Epidermal melanocyte (primary cell): ENCODE measurements around the gene ZNF41.
"Not testable (repeated sequence)": the region's sequence is repeated elsewhere in the genome, so short reads cannot be mapped to it uniquely, and the experiment has no call there.

Experiments
- DNase-seq: peaks from one replicate; pipeline ENCODE4 v3.0.0; 2011; ENCODE audit warnings: low spot score; ENCODE audit not compliant: insufficient read length

ZNF41 gene

GRCh38 chrX:47492133-47492532 lies 9.1 kb upstream of the ZNF41 start:
- DNase-seq: not testable (repeated sequence)

DNA sequence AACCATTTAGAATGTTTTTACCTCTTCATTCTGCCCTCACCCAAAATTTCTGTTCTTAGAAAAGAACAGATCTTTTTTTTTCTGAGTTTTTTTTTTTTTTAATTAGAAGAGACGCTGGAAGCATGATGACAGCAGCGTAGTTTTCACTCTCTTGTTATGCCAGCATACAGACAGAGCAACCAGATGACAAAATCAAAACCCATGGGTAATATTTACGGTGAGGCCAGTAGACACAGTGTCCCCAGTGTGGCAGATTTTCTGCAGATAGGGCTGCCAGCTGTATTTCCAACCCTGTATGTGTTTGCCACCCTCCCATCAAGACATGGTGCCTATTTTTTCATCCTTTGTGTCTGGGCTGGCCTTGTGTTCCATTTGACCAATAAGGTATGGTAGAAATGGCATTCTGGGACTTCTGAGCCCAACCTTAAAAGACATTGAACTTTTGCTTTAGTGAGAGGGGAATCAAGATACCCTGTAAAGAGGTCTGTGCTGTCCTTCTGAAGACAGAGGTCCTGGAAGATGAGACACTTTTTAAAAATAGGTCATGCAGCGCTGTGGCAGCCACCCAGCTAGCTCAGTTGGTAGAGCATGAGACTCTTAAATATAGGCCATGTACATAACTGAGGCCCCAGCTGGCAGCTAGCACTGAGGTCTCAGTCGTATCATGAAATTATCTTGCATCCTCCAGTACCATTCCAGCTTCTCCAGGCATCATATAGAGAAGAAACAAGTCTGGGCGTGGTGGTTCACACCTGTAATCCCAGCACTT lies 6.7 kb upstream of the ZNF41 start:
- DNase-seq: no peak

GRCh38 chrX:47484885-47485284 lies 1.9 kb upstream of the ZNF41 start:
- no peak for DNase-seq

DNA sequence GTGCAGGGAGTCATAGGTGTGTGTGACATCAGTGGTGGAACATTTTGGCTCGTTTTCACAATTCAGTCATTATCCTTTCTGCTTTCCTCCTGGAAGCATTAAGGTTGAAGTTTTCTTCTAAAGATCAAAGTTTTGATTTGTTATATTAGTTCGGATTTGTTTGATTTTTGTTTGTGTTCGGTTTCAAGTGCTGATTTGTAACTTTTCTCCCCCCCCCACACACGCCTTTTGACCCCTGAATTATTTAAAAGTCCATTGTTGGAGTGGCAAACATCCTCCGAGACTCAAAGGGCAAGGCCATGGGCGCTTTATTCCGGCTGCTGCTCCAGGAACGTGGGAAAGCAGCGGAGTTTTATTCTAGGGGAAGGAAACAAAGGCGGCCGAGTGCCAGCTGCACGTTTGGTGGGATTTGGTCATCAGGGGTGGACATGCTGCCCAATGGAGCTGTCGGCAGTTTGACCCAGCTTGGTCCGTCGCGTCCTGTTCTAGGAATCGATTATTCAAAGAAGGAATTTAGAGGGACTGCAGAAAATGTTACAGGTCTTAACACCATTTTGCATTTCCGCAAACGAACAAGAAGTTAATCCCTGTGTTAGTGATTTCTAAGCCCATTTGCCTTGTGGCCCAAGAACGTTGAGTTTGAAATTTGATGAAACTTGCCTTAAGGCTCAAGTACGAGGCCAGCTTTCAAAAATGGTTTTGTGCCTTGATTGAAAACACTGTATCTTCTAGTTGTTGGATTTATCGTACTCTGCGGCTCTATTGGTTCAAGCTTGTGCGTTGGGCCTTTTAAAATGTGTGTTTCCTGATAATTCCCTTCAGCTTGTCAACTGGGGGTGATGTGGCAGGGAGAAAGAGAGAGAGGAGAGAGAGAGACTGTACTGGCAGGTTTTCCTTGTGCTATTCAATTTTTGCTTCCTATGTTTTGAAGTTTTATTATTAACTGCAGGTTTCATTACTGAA lies 565 bp upstream of the ZNF41 start:
- no peak for DNase-seq

DNA sequence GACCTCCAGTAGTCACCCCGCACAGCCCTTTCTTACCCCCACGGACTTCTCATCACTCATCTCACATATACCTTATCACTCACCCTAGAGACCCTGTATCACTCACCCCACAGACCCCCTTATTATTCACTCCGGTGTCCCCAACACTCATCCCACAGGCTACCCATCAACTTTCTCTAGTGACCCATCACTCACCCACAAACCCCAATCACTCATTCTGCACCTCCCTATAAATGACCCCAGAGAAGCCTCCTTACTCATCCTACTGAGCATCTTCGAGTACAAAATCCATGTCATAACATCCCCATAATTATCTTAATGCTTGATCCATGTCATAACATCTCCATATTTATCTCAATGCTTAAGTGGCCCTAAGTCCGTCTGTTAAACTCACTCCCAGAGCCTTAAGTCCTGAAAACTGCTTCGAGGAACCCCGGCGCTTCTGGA lies 934 bp downstream of the ZNF41 start:
- DNase-seq: no peak

DNA sequence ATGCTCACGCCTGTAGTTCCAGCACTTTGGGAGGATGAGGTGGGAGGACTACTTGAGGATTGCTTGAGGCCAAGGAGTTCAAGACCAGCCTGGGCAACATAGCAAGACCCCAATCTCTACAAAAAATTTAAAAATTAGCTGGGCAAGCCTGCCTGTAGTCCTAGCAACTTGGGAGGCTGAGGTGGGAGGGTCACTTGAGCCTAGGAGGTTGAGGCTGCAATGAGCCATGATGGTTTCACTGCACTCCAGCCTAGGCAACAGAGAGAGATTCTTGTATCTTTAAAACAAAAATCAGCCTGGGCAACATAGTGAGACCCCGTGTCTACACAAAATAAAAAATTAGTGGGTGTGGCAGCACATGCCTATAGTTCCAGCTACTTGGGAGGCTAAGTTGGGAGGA lies 1.9 kb downstream of the ZNF41 start:
- DNase-seq: no peak

DNA sequence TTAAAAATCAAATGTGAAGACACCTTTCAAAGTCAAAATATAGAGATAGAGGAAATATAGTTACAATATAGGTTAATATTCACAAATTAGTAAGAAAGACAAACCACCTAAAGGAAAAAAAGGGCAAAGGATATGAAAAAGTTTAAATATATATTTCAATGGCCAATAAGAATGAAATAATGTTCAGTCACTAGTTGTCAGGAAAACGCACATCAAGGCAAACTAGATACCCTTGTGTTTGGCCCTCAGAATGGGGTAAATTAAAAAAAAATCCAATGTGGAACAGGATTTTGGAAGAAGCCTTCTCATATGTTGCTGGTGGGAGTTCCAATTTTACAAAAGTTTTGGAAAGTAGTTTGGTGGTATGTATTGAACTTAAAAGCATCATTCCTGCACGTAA lies 2.4 kb downstream of the ZNF41 start:
- DNase-seq: no peak

DNA sequence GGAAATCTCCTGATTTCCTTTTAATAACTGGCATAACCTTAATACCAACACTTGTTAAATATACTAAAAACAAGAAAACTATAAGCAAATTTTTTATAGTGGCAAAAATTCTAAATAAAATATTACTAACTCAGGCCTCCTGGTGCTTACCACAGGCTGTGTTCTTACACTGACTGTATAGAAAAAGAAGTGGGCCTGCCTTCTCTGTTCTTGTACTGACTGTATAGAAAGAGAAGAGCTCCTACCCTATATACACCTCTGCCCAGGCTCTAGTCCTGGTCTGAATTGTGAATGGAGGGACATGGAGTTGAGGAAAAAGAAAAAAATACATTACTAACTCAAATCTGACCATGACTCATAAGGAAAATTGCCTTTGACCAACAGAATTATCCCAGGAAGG lies 7.5 kb downstream of the ZNF41 start:
- DNase-seq: no peak

- DNase-seq: no peak
Observed at GRCh38 chrX:47467106-47467505, 15.9 kb downstream of the ZNF41 start.

DNA sequence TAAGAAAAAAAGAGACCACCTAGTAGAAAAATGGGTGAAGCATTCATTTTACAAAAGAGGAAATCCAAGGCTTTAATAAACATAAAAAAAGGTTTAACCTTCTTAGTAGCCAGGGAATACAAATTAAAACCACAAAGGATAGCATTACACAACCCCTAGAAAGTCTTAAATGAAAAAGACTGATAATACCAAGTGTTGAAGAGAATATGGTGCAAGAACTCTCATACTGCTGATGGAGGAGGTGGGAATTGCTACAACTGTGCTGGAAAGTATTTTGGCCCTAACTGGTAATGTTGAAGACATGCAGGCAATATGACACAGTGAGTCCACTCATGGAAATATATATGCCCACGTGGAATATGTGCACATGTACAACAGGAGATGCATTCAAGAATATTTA lies 22.5 kb downstream of the ZNF41 start:
- DNase-seq: no peak

GRCh38 chrX:47458528-47458927 lies 24.5 kb downstream of the ZNF41 start:
- no peak for DNase-seq

GRCh38 chrX:47456080-47456479 lies 26.9 kb downstream of the ZNF41 start:
- DNase-seq: no peak

DNA sequence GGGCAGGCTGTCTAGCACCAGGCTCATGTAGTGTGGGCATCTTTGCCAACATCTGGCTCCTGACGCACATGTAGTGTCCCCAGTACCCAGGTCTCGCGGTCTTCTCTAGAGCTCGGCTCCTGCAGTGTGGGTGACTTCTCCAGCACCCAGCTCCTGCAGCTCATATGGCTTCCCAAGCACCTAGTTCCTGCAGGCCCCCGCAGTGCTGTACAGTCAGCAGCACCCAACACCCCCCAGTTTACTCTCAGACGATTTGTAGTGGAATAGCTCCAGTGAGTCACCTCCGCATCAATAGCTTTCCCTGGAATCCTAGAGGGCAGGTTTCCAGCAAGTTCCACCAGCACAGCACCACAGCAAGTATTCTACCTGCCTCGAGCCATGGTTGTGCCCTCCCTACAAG lies 30.9 kb downstream of the ZNF41 start:
- no peak for DNase-seq

- DNase-seq: no peak
Observed at GRCh38 chrX:47448165-47448806, 34.7 kb downstream of the ZNF41 start.

DNA sequence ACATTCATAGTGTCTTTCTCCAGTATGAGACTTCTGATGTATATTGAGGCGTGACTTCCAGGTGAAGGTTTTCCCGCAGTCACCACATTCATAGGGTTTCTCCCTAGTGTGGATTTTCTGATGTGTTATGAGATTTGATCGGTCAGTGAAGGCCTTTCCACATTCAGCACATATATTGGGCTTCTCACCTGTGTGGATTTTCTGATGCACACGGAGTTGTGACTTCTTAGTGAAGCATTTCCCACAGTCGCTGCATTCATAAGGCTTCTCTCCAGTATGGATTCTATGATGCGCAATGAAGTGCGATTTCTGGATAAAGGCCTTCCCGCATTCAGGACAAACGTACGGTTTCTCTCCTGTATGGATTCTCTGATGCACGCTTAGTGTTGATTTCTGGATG lies 35.4 kb downstream of the ZNF41 start:
- no peak for DNase-seq

- no peak for DNase-seq
Observed at GRCh38 chrX:47446971-47447370, 36.1 kb downstream of the ZNF41 start.

DNA sequence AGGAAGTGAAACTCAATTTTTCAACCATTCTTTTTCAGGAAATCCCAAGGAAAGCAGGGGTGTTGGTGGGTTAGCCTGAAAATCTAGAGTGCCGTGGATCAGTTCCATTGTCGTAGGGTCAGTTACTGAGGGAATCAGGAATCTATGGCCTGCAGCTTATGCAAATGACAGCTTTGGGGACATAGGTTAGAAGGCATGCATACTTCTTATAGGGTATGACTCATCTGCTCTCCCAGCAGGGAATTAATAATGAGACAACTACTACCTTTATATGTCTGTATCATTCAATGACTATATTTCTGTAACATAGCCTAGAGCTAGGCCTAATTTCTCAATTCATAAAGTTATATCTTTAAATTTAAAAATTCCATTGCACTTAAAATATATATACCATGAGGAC lies 36.6 kb downstream of the ZNF41 start:
- no peak for DNase-seq

- no peak for DNase-seq
Observed at GRCh38 chrX:47430925-47431324, 52.1 kb downstream of the ZNF41 start.

DNA sequence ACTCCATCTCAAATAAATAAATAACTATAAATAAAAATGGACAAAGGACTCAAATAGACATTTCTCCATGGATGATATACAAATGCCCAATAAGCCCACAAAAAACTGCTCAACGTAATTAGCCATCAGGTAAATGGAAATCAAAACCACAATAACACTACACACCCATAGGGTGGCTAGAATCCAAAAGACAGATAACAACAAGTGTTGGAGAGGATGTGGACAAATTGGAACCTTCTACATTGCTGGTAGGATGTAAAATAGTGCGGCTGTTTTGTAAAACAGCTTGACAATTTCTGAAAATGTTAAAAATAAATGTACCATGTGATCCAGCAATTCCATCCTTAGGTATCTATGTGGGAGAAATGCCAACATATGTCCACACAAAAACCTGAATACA lies 60.6 kb downstream of the ZNF41 start:
- DNase-seq: no peak

- no peak for DNase-seq
Observed at GRCh38 chrX:47420962-47421361, 62.1 kb downstream of the ZNF41 start.

DNA sequence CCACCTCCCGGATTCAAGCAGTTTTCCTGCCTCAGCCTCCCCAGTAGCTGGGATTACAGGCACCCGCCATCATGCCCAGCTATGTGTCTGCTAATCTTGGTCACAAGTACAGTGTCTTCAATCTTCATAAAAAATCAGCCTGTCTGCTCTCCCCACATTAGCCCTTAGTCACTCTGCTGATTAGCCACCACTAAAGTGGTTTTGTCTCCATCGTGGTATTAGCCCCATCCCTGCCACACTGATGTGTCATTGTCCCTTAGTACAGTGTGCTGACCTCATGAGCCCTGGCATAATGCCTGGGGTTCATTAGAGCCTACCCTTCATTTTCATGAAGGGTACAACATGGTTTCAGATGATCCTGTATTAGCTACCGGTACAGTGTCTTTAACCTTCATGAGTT lies 62.8 kb downstream of the ZNF41 start:
- no peak for DNase-seq

GRCh38 chrX:47413179-47413594 lies 69.8 kb downstream of the ZNF41 start:
- no peak for DNase-seq
